ENCODE measurements around the gene HCAR2.
"Not testable (repeated sequence)": the region's sequence is repeated elsewhere in the genome, so short reads cannot be mapped to it uniquely, and the experiment has no call there.

Gene HCAR2

DNA sequence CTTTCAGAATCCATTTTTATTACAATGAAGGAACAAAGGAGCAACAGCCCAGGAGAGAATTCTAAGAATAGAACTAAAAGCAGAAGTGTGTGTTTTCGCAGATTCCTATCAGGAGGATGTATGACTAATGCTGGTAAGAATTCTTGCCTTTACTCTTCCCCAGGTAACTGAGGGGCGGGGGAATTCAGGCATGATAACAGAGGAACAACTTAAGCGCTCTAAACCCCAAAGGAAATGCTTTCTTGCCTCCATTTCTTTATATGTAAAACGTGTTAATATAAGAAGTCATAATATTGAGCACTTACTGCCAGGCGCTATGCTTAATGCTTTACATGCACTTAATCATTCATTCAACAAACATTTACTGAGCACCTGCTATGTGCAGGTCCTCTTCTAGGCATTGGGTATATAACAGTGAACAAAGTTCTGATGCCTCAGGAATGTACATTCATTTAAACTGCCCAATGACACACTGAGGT, 23.0 kb upstream of the HCAR2 start:
- H3K4me3 ChIP-seq (ENCODE audit: low read depth, low read length) = no peak overlapping the region
- no peak for DNase-seq (ENCODE audit: low read depth, low spot score)
- TF ChIP-seq, protein P1, sequence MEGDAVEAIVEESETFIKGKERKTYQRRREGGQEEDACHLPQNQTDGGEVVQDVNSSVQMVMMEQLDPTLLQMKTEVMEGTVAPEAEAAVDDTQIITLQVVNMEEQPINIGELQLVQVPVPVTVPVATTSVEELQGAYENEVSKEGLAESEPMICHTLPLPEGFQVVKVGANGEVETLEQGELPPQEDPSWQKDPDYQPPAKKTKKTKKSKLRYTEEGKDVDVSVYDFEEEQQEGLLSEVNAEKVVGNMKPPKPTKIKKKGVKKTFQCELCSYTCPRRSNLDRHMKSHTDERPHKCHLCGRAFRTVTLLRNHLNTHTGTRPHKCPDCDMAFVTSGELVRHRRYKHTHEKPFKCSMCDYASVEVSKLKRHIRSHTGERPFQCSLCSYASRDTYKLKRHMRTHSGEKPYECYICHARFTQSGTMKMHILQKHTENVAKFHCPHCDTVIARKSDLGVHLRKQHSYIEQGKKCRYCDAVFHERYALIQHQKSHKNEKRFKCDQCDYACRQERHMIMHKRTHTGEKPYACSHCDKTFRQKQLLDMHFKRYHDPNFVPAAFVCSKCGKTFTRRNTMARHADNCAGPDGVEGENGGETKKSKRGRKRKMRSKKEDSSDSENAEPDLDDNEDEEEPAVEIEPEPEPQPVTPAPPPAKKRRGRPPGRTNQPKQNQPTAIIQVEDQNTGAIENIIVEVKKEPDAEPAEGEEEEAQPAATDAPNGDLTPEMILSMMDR (IDR thresholded peaks at IDR 0.05; ENCODE audit: insufficient read depth, low read length, missing control alignments) = no peak
- ChIA-PET POLR2A (no interaction called here), CTCF (interaction anchor here (1.0 to 1.8 kb wide), 2 partner anchors 11 to 68 kb away, joined by 3 to 5 read pairs; no protein-coding TSS in a partner anchor)

DNA sequence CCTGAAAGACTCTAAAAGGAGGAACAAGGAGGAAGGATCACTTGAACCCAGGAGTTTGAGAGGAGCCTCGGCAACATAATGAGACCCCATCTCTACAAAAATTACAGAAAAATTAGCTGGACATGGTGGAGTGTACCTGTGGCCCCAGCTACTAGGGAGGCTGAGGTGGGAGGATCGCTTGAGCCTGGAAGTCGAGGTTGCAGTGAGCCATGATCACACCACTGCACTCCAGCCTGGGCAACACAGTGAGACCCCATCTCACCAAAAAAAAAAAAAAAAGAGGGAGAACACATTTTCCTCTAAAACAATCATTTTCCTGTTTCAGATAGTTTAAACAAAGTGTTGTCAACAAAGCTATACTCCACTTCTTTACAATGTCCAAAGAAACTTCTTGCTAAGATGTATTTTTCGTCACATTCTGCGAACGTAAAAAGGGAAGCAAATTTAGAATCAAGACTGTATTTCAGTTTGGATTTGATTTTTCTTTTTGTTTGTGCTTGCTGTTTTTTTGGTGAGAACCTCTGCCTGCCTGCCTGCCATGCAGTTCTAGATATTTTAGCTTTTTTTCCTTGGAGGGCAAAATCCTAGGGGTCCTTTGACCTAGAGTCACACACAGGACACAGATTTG, 22.4 kb upstream of the HCAR2 start:
- CTCF ChIA-PET = interaction anchor here (1.0 to 1.8 kb wide), 2 partner anchors 11 to 68 kb away, joined by 3 to 5 read pairs; no protein-coding TSS in a partner anchor
- POLR2A ChIA-PET = no interaction called here

DNA sequence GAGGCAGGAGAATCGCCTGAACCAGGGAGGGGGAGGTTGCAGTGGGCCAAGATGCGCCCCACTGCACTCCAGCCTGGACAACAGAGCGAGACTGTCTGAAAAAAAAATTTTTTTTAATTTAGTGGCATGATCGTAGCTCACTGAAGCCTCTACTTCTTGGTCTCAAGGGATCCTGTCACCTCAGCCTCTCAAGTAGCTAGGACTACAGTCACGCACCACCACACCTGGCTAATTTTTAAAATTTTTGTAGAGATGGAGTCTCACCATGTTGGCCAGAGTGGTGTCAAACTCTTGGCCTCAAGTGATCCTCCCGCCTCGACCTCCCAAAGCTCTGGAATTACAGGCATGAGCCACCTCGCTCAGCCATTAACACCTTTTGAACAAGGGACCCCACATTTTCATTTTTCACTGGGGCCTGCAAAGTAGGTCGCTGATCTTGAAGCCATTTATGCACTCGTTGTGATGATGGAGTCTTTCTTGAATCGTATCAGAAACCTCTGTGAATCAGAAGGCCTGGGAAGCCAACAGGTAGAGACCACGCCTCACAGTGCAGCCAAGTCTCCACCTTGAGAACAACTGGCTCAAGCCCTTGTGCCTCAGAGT, 21.6 kb upstream of the HCAR2 start:
- CTCF ChIA-PET = interaction anchor here (1.0 to 1.8 kb wide), 3 partner anchors 20 to 69 kb away, joined by 3 to 5 read pairs (median 4); partner anchors contain the start of gene DENR
- DNase-seq (ENCODE audit: low read depth, low spot score) = no peak
- H3K4me3 ChIP-seq (ENCODE audit: low read depth, low read length) = no peak overlapping the region
- POLR2A ChIA-PET = no interaction called here
- TF ChIP-seq, protein P1 (IDR thresholded peaks at IDR 0.05; ENCODE audit: insufficient read depth, low read length, missing control alignments) = no peak

More for the DNA sequence above, 22.4 kb upstream of the HCAR2 start:
- TF ChIP-seq, protein P1 (IDR thresholded peaks at IDR 0.05; ENCODE audit: insufficient read depth, low read length, missing control alignments) = no peak
- H3K4me3 ChIP-seq (ENCODE audit: low read depth, low read length) = no peak overlapping the region
- no peak for DNase-seq (ENCODE audit: low read depth, low spot score)

DNA sequence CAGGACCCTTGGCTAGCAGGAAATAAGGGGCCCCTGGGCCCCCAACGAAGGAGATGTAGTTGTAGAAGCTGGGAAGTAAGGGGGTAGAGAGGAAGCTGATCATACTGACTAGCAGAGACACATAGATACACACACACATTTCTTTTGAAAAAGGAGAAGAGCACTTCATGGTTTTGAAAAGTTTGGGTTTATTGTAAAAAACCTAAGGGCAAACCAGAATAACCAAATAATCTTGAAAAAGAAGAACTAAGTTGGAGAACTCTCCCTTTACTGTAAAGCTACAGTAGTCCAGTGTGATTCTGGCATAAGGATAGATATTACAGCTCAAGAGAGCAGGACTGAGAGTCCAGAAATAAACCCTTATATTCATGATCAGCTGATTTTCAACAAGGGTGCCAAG, 19.2 kb upstream of the HCAR2 start:
- CTCF ChIA-PET = interaction anchor here (1.3 kb wide), 1 partner anchor 85 kb away, joined by 4 read pairs; no protein-coding TSS in a partner anchor
- DNase-seq (ENCODE audit: low read depth, low spot score) = no peak
- POLR2A ChIA-PET = no interaction called here
- H3K4me3 ChIP-seq (ENCODE audit: low read depth, low read length) = no peak overlapping the region
- TF ChIP-seq, protein P1 (IDR thresholded peaks at IDR 0.05; ENCODE audit: insufficient read depth, low read length, missing control alignments) = no peak

DNA sequence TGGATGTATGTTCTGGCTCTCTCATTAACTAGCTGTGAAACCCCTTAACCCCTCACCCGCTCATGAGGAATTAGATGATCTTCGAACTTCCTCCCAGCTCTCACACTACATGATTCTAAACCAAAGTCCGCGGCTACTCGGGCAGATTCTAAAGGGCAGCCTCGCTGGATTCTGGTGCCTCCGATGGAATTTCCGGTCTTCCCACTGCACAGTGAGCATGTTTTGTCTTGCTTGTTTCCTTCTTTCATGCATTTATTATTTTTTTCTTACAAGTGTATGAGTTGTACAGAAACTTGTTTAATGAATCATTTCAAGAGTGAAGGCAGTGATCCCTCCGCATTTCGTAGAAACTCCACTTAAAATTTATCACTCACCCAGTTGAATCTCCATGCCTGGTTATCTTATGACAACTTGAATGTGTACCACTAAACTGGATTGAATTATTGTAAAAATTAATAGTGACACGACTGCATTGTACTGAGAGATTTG, 17.9 kb upstream of the HCAR2 start:
- TF ChIP-seq, protein P1 (IDR thresholded peaks at IDR 0.05; ENCODE audit: insufficient read depth, low read length, missing control alignments) = no peak
- POLR2A ChIA-PET = no interaction called here
- no peak for DNase-seq (ENCODE audit: low read depth, low spot score)
- no peak overlapping the region for H3K4me3 ChIP-seq (ENCODE audit: low read depth, low read length)
- CTCF ChIA-PET = no interaction called here

DNA sequence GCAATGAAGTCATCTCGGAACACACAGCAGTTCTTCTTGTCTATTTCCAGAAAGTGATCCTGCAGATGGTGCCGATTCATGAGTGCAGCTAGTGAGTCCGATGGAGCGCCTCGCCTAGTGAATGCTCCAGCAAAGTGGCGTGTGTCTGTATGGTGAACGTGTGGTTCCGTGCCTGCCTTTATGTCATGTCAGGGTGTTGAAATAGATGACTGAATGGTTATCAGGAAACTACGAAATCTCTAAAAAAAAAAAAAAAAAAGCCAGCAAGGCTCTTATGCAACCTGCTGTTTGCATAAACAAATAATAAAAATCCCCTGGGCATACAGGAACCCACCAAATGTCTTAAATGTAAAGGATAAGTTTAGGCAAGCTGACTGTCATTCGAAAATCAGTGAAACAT, 13.5 kb upstream of the HCAR2 start, which contains the start of gene HCAR3:
Gene HCAR3, minus strand, starts transcription at position 154 of the 400 bp plus-strand sequence. Its CDS starts 74 bp downstream, at position 80.
- CTCF ChIA-PET; POLR2A ChIA-PET; H3K4me3 ChIP-seq (ENCODE audit: low read depth, low read length); DNase-seq (ENCODE audit: low read depth, low spot score): not testable (repeated sequence)

DNA sequence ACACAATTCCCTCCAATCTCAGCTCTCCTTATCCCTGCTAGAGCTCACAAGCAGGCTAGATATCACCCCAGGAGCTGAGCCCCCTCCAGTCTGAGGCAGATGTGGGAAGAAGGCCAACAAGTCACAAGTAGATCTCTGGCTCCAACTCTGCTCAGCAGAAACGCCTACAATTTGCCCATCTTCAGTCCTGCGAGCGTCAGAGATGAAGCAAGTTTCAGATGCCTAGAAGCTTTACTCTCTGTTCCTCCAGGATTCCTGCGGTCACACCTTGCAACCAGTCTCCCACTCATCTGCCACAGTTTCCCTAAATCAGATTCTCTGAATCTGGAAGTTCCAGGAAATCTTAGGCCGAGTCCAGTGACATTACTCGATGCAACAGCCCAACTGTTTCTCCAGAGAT, 12.1 kb upstream of the HCAR2 start:
- POLR2A ChIA-PET; H3K4me3 ChIP-seq (ENCODE audit: low read depth, low read length): not testable (repeated sequence)
- CTCF ChIA-PET = interaction anchor here (0.9 kb wide), 1 partner anchor 10 kb away, joined by 3 read pairs; no protein-coding TSS in a partner anchor

DNA sequence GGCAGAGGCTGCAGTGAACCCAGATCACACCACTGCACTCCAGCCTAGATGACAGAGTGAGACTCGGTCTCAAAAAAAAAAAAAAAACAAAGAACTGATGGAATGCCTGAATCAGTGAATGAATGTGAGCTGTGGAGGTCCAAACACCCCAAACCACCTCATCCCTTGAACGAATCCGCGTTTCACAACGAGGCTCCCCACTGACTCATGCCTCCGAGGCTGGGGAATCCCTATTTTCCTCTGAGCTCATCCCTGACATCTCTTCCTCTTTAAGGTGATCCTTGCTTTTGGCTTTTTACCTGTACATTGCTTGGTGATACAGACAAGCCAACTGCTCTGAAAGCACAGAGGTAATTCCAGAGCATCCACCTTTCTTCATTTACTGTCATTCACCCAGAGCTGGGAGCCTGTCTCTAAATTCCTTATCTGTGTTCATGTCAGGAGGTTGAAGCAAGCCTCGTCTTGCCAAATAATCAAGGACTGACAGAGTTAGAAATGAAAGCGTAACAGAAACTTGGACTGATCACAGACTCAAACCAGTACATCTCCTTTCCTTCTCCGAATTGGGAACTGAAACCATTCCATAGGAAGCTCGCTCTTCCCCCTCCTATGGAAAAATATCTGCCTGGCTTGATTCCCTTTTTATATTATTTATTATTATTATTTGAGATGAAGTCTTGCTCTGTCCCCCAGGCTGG, 10.5 kb upstream of the HCAR2 start:
- DNase-seq (ENCODE audit: low read depth, low spot score); H3K4me3 ChIP-seq (ENCODE audit: low read depth, low read length); CTCF ChIA-PET; POLR2A ChIA-PET: not testable (repeated sequence)

More for the DNA sequence above, 12.1 kb upstream of the HCAR2 start:
- DNase-seq (ENCODE audit: low read depth, low spot score) = not testable (repeated sequence)

DNA sequence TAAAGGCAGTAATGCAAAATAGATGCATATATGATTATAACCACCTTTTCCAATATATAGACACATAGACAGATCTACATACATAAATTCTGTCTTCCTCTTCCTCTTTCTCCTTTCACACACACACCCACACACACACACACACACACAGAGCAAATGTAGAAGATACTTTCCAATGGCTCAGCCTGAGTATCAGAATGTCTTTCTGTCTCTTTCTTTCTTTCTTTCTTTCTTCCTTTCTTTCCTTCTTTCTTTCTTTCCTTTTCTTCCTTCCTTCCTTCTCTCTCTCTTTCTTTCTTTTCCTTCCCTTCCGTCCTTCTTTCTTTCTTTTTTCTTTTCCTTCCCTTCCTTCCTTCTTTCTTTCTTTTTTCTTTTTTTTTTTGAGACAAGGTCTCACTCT, 8.1 kb upstream of the HCAR2 start:
- CTCF ChIA-PET; H3K4me3 ChIP-seq (ENCODE audit: low read depth, low read length); POLR2A ChIA-PET; DNase-seq (ENCODE audit: low read depth, low spot score): not testable (repeated sequence)

DNA sequence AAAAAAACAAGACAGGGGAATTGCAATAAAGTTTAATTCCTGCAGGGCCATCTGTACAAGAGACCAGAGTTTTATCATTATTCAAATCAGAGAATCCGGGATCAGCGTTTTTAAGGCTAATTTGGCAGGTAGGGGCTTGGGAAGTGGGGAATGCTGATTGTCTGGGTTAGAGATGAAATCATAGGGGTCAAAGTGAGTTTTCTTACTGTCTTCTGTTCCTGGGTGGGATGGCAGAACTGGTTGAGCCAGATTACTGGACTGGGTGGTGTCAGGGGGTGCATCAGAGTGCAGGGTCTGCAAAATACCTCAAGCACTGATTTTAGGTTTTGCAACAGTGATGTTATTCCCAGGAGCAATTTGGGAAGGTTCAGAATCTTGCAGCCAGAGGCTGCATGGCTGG, 7.2 kb upstream of the HCAR2 start:
- POLR2A ChIA-PET; DNase-seq (ENCODE audit: low read depth, low spot score); CTCF ChIA-PET; H3K4me3 ChIP-seq (ENCODE audit: low read depth, low read length): not testable (repeated sequence)
